LHCN-M2 (cell line): ENCODE measurements around the gene KIF18A. TPM values are rescaled to one million over a fixed set of nuclear protein-coding genes. Genes with fewer than 3 reads are reported as not detected.

Experiments used
- DNase-seq: peaks from one replicate; pipeline ENCODE4 v3.0.0-alpha.2; 2012; ENCODE audit warnings: low read depth
- total RNA-seq: library from RNA; depleted of rRNA; stranded (reverse); fragments of >200 nt; gene quantifications from 2 replicates; pipeline ENCODE4 v1.2.3, GENCODE V29; 2014

KIF18A gene
- total RNA-seq, 1 experiment from 2014 or later = 38.1 TPM

- DNase-seq = no peak
Observed at GRCh38 chr11:28043930-28044709, 63.8 kb downstream of the KIF18A start.

- DNase-seq = no peak
Observed at GRCh38 chr11:28040384-28040783, 67.6 kb downstream of the KIF18A start.

GRCh38 chr11:28038775-28039174 is 69.2 kb downstream of the KIF18A start:
- no peak for DNase-seq

GRCh38 chr11:28026634-28027290 is 81.2 kb downstream of the KIF18A start:
- DNase-seq = no peak

GRCh38 chr11:28017816-28018215 is 90.1 kb downstream of the KIF18A start:
- peak; percentile 32 for DNase-seq

- no peak for DNase-seq
Observed at GRCh38 chr11:28011813-28012212, 96.1 kb downstream of the KIF18A start.

- DNase-seq = no peak
Observed at GRCh38 chr11:28009996-28010395, 98.0 kb downstream of the KIF18A start.

- DNase-seq = peak; percentile 61
Observed at GRCh38 chr11:28009388-28009787, 98.6 kb downstream of the KIF18A start.

GRCh38 chr11:28003615-28004014 is 104.3 kb downstream of the KIF18A start:
- no peak for DNase-seq

- no peak for DNase-seq
Observed at GRCh38 chr11:27998552-27998951, 109.4 kb downstream of the KIF18A start.

- no peak for DNase-seq
Observed at GRCh38 chr11:27997344-27997743, 110.6 kb downstream of the KIF18A start.

- DNase-seq = no peak
Observed at GRCh38 chr11:27996066-27996465, 111.9 kb downstream of the KIF18A start.

- peak; percentile 31 for DNase-seq
Observed at GRCh38 chr11:27995083-27995482, 112.9 kb downstream of the KIF18A start.

GRCh38 chr11:27991736-27992135 is 116.2 kb downstream of the KIF18A start:
- no peak for DNase-seq

- no peak for DNase-seq
Observed at GRCh38 chr11:27977527-27977926, 130.4 kb downstream of the KIF18A start.

- no peak for DNase-seq
Observed at GRCh38 chr11:27977031-27977430, 130.9 kb downstream of the KIF18A start.

- no peak for DNase-seq
Observed at GRCh38 chr11:27976262-27976661, 131.7 kb downstream of the KIF18A start.

GRCh38 chr11:27973851-27974536 is 134.0 kb downstream of the KIF18A start:
- DNase-seq = no peak

GRCh38 chr11:27972522-27973170 is 135.3 kb downstream of the KIF18A start:
- no peak for DNase-seq

- DNase-seq = peak; percentile 17
Observed at GRCh38 chr11:27971171-27971570, 136.8 kb downstream of the KIF18A start.
